GM18520 (cell line): ENCODE measurements around the gene AGBL5.

ENCODE experiments used
- ATAC-seq: cut with Tn5 transposase; IDR thresholded peaks from one replicate; pipeline ENCODE4 v1.9.1; 2021; ENCODE audit not compliant: unreplicated experiment

Gene AGBL5

GRCh38 chr2:27076323-27076722, 24.9 kb downstream of the AGBL5 start:
- no peak for ATAC-seq

- no peak for ATAC-seq
Measured at GRCh38 chr2:27077231-27077630, 25.8 kb downstream of the AGBL5 start.

- no peak for ATAC-seq
Measured at GRCh38 chr2:27078267-27079194, 27.1 kb downstream of the AGBL5 start, which contains the start of gene EMILIN1. TSS of gene EMILIN1 (plus strand) at chr2:27078615. CDS start at chr2:27079066, 451 bp downstream.

GRCh38 chr2:27079233-27080139, 28.0 kb downstream of the AGBL5 start:
- no peak for ATAC-seq

- no peak for ATAC-seq
Measured at GRCh38 chr2:27080140-27080469, 28.6 kb downstream of the AGBL5 start.

GRCh38 chr2:27080603-27080936, 29.1 kb downstream of the AGBL5 start:
- no peak for ATAC-seq

- no peak for ATAC-seq
Measured at GRCh38 chr2:27081984-27082772, 30.7 kb downstream of the AGBL5 start.

GRCh38 chr2:27082773-27083409, 31.4 kb downstream of the AGBL5 start:
- ATAC-seq = no peak

- no peak for ATAC-seq
Measured at GRCh38 chr2:27083410-27084296, 32.2 kb downstream of the AGBL5 start.

- no peak for ATAC-seq
Measured at GRCh38 chr2:27084297-27085061, 33.0 kb downstream of the AGBL5 start.

- no peak for ATAC-seq
Measured at GRCh38 chr2:27085062-27085672, 33.7 kb downstream of the AGBL5 start.

GRCh38 chr2:27085673-27086089, 34.2 kb downstream of the AGBL5 start:
- no peak for ATAC-seq

- peak; percentile 74 for ATAC-seq
Measured at GRCh38 chr2:27086090-27086723, 34.7 kb downstream of the AGBL5 start.

- no peak for ATAC-seq
Measured at GRCh38 chr2:27086724-27087593, 35.5 kb downstream of the AGBL5 start, which contains the start of gene KHK. TSS of gene KHK (plus strand) at chr2:27086772. CDS start at chr2:27087260, 488 bp downstream.

GRCh38 chr2:27087823-27088410, 36.4 kb downstream of the AGBL5 start:
- no peak for ATAC-seq

- ATAC-seq = no peak
Measured at GRCh38 chr2:27088634-27089033, 37.2 kb downstream of the AGBL5 start.
